GM13977 (cell line): Measurements from ENCODE around the gene NLRP7.

Experiments used
- DNase-seq: peaks from one replicate; pipeline ENCODE4 v3.0.0; 2012; ENCODE audit warnings: low spot score
- CTCF ChIP-seq: IDR thresholded peaks from 2 replicates; pipeline ENCODE4 v1.5.1; 2012; ENCODE audit warnings: mild to moderate bottlenecking, control low read depth; ENCODE audit not compliant: insufficient read depth; ENCODE audit errors: extremely low read depth, missing control alignments
- in situ Hi-C: fragments of 300-500 bp; cut with MboI; formaldehyde crosslinking; loops from one replicate; pipeline ENCODE4 v1.12.0; 2022; ENCODE audit warnings: low sequenced_read_pairs, low pct_unique_long_range_greater_than_20kb, mixed read lengths, inconsistent platforms; ENCODE audit not compliant: unreplicated experiment

Gene NLRP7

DNA sequence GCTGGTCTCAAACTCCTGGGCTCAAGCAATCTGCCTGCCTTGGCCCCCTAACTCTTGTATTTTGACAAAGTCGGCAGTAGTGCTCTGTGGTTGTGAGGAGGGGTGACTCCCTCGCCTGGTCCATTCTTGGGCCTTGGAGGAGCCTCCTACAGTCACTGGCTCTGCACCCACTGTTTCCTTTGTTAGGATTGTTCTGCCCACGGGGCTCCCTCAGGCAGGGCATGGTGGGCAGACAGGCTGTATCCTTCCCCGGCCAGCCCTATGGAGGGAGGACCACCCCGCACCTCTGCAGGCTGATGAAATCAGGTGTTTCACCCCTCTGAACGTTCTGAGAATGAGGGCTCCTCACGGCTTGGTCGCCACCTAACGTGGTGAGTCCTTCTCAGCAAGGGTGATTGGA is 64.1 kb downstream of the NLRP7 start:
- in situ Hi-C loops: no loop called here
- no peak for DNase-seq
- TF ChIP-seq CTCF: no peak

- in situ Hi-C loops: no loop called here
- TF ChIP-seq CTCF: peak; percentile 38
- peak; percentile 67 for DNase-seq
Measured at GRCh38 chr19:54882758-54883157, 64.6 kb downstream of the NLRP7 start.

GRCh38 chr19:54881884-54882283 is 65.4 kb downstream of the NLRP7 start:
- TF ChIP-seq CTCF: no peak
- DNase-seq: no peak
- in situ Hi-C loops: no loop called here

DNA sequence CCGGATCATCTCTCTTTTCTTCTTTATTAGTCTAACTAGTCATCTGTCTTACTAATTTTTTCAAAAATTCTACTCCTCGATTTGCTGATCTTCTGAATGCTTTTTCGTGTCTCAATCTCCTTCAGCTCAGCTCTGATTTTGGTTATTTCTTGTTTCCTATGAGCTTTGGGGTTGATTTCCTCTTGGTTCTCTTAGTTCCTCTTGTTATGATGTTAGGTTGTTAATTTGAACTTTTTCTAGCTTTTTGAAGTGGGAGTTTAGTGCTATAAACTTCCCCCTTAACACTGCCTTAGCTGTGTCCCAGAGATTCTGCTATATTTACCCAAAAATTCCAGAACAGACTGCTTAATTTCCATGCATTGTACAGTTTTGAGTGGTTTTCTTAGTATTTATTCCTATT is 69.9 kb downstream of the NLRP7 start:
- in situ Hi-C loops: no loop called here
- no peak for DNase-seq
- no peak for TF ChIP-seq CTCF

GRCh38 chr19:54875506-54875905 is 71.8 kb downstream of the NLRP7 start:
- no peak for TF ChIP-seq CTCF

DNA sequence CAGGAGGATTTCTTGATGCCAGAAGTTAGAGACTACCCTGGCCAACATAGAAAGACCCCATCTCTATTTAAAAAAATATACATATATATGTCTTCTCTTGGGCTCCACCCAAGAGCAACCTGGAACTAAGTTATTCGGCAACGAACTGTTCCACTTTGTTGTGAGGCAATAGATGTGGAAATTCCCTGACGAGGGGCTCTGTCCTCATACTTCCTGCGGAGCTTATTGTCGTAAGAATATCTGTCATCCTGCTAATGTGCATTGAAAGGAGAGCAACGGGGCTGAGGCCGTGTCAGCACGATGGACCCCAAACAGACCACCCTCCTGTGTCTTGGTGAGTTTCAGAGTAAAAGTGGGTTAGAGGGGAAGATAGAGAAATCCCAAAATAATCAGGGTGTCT is 73.3 kb downstream of the NLRP7 start, which contains the start of gene FCAR:
FCAR (plus strand) TSS at position 246 of the 400 bp plus-strand sequence; CDS start at position 301, 55 bp downstream.
- no peak for DNase-seq
- no peak for TF ChIP-seq CTCF
- in situ Hi-C loops: no loop called here

More at GRCh38 chr19:54875506-54875905, 71.8 kb downstream of the NLRP7 start:
- in situ Hi-C loops: no loop called here
- no peak for DNase-seq
